Measurements from ENCODE around the gene LSM2.

DNA sequence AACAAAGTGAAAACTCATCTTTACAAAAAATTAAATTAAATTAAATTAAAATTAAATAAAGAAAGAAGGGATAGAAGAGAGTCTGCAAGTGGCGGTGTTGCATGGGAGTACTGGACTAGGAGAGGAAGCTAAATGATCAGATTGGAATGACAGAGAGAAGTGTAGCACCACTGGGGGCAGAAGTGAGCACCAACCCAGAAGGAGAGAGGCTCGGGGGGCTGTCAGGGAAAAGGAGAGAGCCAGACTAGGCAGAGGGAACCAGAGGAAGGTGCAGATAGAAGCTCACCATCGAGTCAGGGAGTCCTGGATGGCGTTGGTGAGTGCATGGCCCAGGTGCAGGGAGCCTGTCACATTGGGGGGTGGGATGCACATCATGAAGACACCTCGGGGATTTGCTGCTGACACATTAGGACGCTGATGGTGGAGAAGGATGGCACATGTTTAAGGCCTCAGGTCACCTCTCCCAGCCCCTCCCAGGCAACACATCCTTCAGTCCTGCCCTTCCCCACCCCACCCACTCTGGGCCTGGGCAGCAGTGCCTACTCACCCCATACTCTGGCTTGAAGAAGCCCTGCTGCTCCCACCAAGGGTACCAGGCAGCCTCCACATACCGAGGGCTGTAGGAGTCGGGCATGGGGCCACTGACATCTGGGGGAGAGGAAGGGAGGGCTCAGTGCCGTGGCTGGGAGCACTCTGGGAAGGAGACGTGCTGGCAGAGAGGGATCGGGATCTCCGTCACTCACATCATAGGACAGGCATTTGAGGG, 15.3 kb downstream of the LSM2 start:
- no peak for TF ChIP-seq POLR2AphosphoS5 (IDR thresholded peaks at IDR 0.05)
- TF ChIP-seq, protein P1, sequence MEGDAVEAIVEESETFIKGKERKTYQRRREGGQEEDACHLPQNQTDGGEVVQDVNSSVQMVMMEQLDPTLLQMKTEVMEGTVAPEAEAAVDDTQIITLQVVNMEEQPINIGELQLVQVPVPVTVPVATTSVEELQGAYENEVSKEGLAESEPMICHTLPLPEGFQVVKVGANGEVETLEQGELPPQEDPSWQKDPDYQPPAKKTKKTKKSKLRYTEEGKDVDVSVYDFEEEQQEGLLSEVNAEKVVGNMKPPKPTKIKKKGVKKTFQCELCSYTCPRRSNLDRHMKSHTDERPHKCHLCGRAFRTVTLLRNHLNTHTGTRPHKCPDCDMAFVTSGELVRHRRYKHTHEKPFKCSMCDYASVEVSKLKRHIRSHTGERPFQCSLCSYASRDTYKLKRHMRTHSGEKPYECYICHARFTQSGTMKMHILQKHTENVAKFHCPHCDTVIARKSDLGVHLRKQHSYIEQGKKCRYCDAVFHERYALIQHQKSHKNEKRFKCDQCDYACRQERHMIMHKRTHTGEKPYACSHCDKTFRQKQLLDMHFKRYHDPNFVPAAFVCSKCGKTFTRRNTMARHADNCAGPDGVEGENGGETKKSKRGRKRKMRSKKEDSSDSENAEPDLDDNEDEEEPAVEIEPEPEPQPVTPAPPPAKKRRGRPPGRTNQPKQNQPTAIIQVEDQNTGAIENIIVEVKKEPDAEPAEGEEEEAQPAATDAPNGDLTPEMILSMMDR (IDR thresholded peaks at IDR 0.05), result peak in 5 of 7 experiments; percentile 38 to 51 (median 44)
